ENCODE measurements around the gene PNPLA6.

Gene PNPLA6

GRCh38 chr19:7605490-7606222 is 70.1 kb downstream of the PNPLA6 start:
- DNase-seq, result no peak

GRCh38 chr19:7606289-7606688 is 70.8 kb downstream of the PNPLA6 start:
- no peak for DNase-seq

- no peak for DNase-seq
Observed at GRCh38 chr19:7607212-7607873, 71.8 kb downstream of the PNPLA6 start.

GRCh38 chr19:7607874-7608560 is 72.5 kb downstream of the PNPLA6 start:
- no peak for DNase-seq

- DNase-seq, result no peak
Observed at GRCh38 chr19:7610491-7611240, 75.1 kb downstream of the PNPLA6 start.

Data from NK-92 treated with Interleukin-12 subunit alpha and Interleukin-12 subunit beta, amount 100 ng/mL, for 24 hours (cell line).